GM21737 (cell line): ENCODE measurements around the gene SEMA3C.

Experiments used
- ATAC-seq: cut with Tn5 transposase; IDR thresholded peaks from one replicate; pipeline ENCODE4 v1.9.1; 2021; ENCODE audit warnings: mild to moderate bottlenecking, moderate library complexity; ENCODE audit not compliant: unreplicated experiment

Gene SEMA3C

DNA sequence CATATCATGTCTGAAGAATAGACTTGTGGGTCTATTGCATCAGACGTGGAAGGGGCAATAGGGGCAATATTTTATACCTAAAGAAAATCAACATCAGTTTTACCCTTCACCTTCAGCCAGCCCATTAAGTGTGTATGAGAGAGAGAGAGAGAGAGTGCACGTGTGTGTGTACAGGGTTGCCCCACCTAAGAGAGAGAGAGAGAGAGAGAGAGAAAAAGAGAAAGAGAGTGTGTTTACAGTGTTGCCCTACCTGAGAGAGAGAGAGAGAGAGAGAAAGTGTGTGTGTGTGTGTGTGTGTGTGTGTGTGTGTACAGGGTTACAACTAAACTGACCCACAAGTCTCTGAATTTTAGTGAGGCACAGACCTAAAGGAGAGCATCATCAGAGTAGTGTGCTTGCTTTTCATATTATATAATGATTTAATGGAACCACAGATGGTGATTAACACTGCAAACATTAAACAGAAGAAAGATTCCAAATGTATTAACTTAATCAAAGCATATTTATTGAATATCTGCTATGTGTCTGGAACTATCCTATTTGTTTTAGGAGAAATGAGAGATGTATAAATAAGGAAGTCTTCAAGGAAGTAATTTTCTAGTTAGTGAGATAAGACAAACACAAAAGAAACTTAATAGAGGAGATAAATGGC is 213.6 kb downstream of the SEMA3C start:
- no peak for ATAC-seq

DNA sequence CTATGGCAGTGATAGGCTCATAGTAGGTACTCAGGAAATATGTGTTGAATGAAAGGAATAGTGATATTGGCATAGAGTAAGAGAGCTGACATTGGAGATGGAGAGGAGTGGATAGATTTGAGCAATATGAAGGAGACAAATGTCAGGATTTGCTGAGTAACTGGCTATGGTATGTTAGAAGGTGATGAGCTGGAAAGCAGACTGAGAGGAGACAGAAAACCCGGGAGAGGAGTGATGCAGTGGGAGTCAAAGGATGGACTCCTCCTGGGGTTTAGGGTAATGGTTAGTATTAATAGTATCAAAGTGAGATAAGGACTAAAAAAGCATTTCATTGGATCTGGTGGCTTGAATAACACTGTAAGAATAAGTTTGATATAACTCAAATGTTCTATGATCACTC is 215.6 kb downstream of the SEMA3C start:
- no peak for ATAC-seq

DNA sequence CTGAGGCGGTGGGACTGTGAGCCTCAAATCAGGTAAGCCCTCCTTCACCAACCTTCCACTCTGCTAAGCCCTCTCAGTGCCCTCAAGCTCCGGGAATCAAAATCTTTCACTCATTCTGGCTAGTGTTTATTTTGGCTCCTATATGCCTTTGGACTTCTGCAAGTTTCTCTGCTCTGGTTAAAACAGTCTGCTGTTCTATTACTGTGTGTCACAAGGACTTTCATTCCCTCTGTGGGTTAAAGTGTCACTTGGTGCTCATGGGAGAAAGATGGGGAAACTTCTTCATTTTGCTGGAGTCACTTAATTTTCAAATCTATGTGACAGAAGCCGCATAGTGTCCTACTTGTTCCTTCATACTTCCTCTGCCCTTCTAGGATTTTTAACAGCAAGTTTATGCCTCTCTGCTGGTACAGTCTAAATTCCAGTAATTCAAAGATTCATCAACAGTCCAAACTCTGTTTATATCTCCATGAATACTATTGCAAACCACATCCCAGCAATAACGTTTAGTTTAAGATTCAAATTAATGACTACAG is 219.1 kb downstream of the SEMA3C start:
- no peak for ATAC-seq

DNA sequence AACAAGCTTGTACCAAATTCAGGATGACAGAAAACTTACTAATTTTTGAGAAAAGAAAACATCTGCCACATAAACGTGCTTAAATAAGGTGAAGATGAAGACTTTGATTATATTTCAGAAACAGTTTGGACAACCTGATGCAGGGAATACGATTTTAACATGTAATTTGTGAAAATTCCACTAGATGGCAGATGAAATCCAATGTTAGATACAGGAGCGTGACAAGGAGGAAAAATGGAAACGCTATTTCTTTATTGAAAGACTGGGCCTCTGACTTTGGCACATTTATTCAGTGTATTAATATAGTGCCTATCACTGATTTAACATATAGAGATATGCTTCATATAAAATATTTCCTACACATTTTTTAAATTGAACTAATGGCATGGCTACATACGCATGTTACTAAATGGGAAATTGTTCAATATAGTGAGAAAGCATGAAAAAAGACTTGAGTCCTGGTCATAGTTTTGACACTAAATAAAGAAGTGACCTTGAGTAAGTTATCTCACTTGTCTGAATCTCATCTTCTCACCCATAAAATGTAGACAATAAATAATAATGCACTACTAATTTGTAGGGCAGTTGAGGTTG is 219.7 kb downstream of the SEMA3C start:
- ATAC-seq = peak; percentile 83
